Calu3 (cell line): Measurements from ENCODE around the gene SYNPO2. TPM values are rescaled to one million over a fixed set of nuclear protein-coding genes. Genes with fewer than 3 reads are reported as not detected.

Experiments
- BruUV-seq: library from RNA; stranded (reverse); fragments of 400-500 nt; replicated peaks from 2 replicates; lab custom pipeline; 2021; lab: Mats Ljungman, UMichigan
- CTCF ChIA-PET: fragments of 300-600 bp; sonication (Branson Sonifier 250); formaldehyde crosslinking; loops from one replicate; lab custom pipeline; 2022; ENCODE audit warnings: antibody characterized with exemption; lab: Charles Lee
- DNase-seq: peaks from one replicate; pipeline ENCODE4 v3.0.0; 2022
- H3K27ac Mint-ChIP-seq: one replicate; pipeline ENCODE4 v1.8.0; 2022; ENCODE audit warnings: mixed read lengths; ENCODE audit not compliant: unreplicated experiment
- H3K27me3 Mint-ChIP-seq: one replicate; pipeline ENCODE4 v1.8.0; 2022; ENCODE audit warnings: mixed read lengths; ENCODE audit not compliant: unreplicated experiment
- H3K36me3 Mint-ChIP-seq: one replicate; pipeline ENCODE4 v1.8.0; 2022; ENCODE audit warnings: mild to moderate bottlenecking, moderate library complexity, mixed read lengths; ENCODE audit not compliant: insufficient read depth, unreplicated experiment
- H3K4me1 Mint-ChIP-seq: one replicate; pipeline ENCODE4 v1.8.0; 2022; ENCODE audit warnings: mild to moderate bottlenecking, low read depth, mixed read lengths; ENCODE audit not compliant: unreplicated experiment
- H3K4me3 Mint-ChIP-seq: one replicate; pipeline ENCODE4 v1.8.0; 2022; ENCODE audit warnings: mild to moderate bottlenecking, low read depth, moderate library complexity, mixed read lengths; ENCODE audit not compliant: unreplicated experiment
- H3K9me3 Mint-ChIP-seq: one replicate; pipeline ENCODE4 v1.8.0; 2022; ENCODE audit warnings: low read depth, mixed read lengths; ENCODE audit not compliant: unreplicated experiment
- intact Hi-C: fragments of 100-400 bp; cut with micrococcal nuclease; formaldehyde crosslinking; loops from one replicate; pipeline ENCODE4 v1.10.0; 2022; ENCODE audit not compliant: unreplicated experiment
- total RNA-seq: library from RNA; stranded (reverse); gene quantifications from 2 replicates; pipeline ENCODE4 v1.2.3, GENCODE V29; 2022
- TF ChIP-seq, protein P1 (sequence below): fragments of 200-600 bp; IDR thresholded peaks from one replicate; pipeline ENCODE4 v1.8.0; 2022; ENCODE audit warnings: antibody characterized with exemption; ENCODE audit not compliant: unreplicated experiment

The SYNPO2 gene
- total RNA-seq, 1 experiment from 2014 or later: 0.17 TPM

DNA sequence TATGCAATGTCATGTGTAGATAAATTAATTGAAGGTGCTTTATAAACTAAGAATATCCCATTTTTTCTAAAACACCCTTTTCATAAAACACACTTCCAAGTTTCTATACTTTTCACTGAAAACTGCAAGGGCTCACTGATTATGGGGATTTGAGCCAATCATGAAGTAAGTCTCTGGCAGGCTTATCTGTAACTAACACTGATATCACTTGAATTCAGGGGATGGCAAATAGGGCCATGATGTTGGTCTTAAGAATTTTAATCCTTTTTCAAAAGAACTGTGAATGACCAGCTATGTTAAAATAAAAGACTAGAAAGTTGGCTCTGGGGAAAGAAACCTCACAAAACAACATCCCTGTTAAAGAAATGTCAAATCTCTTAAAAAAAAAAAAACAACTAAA lies 39.8 kb upstream of the SYNPO2 start:
- no peaks in the 10 kb centered on the region for H3K27me3 Mint-ChIP-seq
- TF ChIP-seq, protein P1, sequence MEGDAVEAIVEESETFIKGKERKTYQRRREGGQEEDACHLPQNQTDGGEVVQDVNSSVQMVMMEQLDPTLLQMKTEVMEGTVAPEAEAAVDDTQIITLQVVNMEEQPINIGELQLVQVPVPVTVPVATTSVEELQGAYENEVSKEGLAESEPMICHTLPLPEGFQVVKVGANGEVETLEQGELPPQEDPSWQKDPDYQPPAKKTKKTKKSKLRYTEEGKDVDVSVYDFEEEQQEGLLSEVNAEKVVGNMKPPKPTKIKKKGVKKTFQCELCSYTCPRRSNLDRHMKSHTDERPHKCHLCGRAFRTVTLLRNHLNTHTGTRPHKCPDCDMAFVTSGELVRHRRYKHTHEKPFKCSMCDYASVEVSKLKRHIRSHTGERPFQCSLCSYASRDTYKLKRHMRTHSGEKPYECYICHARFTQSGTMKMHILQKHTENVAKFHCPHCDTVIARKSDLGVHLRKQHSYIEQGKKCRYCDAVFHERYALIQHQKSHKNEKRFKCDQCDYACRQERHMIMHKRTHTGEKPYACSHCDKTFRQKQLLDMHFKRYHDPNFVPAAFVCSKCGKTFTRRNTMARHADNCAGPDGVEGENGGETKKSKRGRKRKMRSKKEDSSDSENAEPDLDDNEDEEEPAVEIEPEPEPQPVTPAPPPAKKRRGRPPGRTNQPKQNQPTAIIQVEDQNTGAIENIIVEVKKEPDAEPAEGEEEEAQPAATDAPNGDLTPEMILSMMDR: no peak
- H3K4me1 Mint-ChIP-seq: peaks cover 11% of the 10 kb centered on the region
- BruUV-seq: no TSS peak
- no peaks in the 10 kb centered on the region for H3K9me3 Mint-ChIP-seq
- CTCF ChIA-PET: no interaction called here
- no peak overlapping the region for H3K4me3 Mint-ChIP-seq
- no peak for DNase-seq
- intact Hi-C loops: no loop called here
- H3K27ac Mint-ChIP-seq: no peak overlapping the region
- H3K36me3 Mint-ChIP-seq: peaks cover 5% of the 10 kb centered on the region

- peak overlapping the region; percentile 64 for H3K27ac Mint-ChIP-seq
- no peak for DNase-seq
- H3K4me3 Mint-ChIP-seq: peak overlapping the region; percentile 68
- TF ChIP-seq, protein P1: no peak
- intact Hi-C loops: no loop called here
- no TSS peak for BruUV-seq
- no peaks in the 10 kb centered on the region for H3K27me3 Mint-ChIP-seq
- no peaks in the 10 kb centered on the region for H3K9me3 Mint-ChIP-seq
- peaks cover 5% of the 10 kb centered on the region for H3K36me3 Mint-ChIP-seq
- CTCF ChIA-PET: interaction anchor here (0.5 to 0.6 kb wide), 2 partner anchors 75 to 158 kb away, joined by 3 to 5 read pairs; no protein-coding TSS in a partner anchor
- peaks cover 11% of the 10 kb centered on the region for H3K4me1 Mint-ChIP-seq
These were observed 38.7 kb upstream of the SYNPO2 start for GRCh38 chr4:118849867-118850487.

DNA sequence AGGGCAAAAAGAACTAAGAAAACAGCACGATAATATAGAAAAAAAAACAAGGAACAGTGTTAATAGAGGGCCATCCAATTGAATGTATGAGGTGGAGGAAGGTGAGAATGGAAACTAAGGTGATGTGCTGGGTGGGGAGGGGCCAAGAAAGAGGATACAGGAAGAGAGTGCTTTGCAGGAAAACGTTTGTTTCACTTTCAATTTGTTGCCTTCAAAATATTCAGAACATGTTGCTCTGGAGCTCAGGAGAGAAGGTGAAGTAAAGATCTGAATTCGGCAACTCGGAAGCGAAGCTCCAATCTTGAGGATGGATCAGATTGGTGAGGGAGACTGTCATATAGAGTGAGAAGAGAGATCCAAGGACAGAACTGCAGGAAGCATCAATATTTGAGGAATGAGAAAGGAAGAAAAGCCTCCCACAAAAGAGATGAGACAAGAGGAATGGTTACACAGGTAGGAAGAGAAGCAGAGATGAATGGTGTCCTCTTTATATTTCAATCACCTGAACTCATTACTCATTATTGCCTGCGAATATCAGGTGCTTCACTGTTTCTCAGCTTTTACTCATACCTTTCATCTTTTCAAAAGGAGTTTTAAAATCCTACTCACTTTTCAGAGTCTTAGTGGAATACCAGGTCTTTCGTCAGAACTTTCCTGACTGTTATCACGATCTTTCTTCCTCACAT lies 38.0 kb upstream of the SYNPO2 start:
- peak overlapping the region; percentile 64 for H3K27ac Mint-ChIP-seq
- intact Hi-C loops: no loop called here
- TF ChIP-seq, protein P1: no peak
- CTCF ChIA-PET: interaction anchor here (0.6 kb wide), 1 partner anchor 76 kb away, joined by 3 read pairs; no protein-coding TSS in a partner anchor
- H3K4me3 Mint-ChIP-seq: peak overlapping the region; percentile 68
- peaks cover 5% of the 10 kb centered on the region for H3K36me3 Mint-ChIP-seq
- peak; percentile 6 for DNase-seq
- peaks cover 11% of the 10 kb centered on the region for H3K4me1 Mint-ChIP-seq
- no peaks in the 10 kb centered on the region for H3K9me3 Mint-ChIP-seq
- BruUV-seq: TSS peak; percentile 93
- H3K27me3 Mint-ChIP-seq: no peaks in the 10 kb centered on the region

DNA sequence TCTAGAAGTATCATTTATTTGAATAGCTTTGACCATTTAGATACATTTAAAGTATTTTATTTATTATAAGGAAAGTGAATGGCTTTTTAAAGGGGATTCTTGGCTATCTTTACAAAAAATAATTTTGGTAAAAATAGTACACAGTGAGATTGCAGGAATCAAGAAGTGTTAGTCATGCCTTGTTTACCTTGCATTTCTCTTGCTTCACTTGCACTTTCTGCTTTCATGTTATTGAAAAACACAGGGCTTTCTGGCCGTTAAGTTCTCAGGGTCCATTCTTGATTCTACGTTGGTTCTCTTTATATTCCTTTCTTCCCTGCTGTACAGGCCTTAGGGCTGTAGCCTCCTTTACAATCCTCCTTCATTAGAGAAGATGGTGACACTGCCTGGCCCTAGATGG lies 30.9 kb upstream of the SYNPO2 start:
- TF ChIP-seq, protein P1: no peak
- intact Hi-C loops: no loop called here

More for the DNA sequence above, 30.9 kb upstream of the SYNPO2 start:
- Mint-ChIP-seq H3K4me3 (no peak overlapping the region), H3K36me3 (no peaks in the 10 kb centered on the region), H3K27me3 (no peaks in the 10 kb centered on the region), H3K4me1 (no peaks in the 10 kb centered on the region), H3K9me3 (no peaks in the 10 kb centered on the region), H3K27ac (no peak overlapping the region)
- BruUV-seq: no TSS peak
- DNase-seq: no peak
- CTCF ChIA-PET: no interaction called here
